WTC11 (cell line): ENCODE measurements around the gene CUL2. TPM values are rescaled to one million over a fixed set of nuclear protein-coding genes. Genes with fewer than 3 reads are reported as not detected.

Source experiments
- ATAC-seq: fragments of 200-7000 bp; cut with Tn5 transposase; 2 replicates; pipeline ENCODE4 v1.10.0; 2021; ENCODE audit warnings: mild to moderate bottlenecking, moderate library complexity
- CTCF ChIA-PET: fragments of 300-600 bp; sonication (Branson Sonifier 250); formaldehyde crosslinking; loops from one replicate; lab custom pipeline; 2021; ENCODE audit warnings: antibody characterized with exemption; lab: Charles Lee
- POLR2A ChIA-PET: fragments of 350-600 bp; sonication (Branson Sonifier 250); formaldehyde crosslinking; loops from one replicate; lab custom pipeline; 2021; ENCODE audit warnings: antibody characterized with exemption; lab: Charles Lee
- DNase-seq: peaks from one replicate; pipeline ENCODE4 v3.0.0; 2021; ENCODE audit warnings: low spot score
- H3K27ac Mint-ChIP-seq: 2 replicates; pipeline ENCODE4 v1.8.0; 2021; ENCODE audit warnings: mixed read lengths
- H3K27me3 Mint-ChIP-seq: 2 replicates; pipeline ENCODE4 v1.8.0; 2021; ENCODE audit warnings: low read depth, mild to moderate bottlenecking, moderate library complexity, mixed read lengths
- H3K36me3 Mint-ChIP-seq: 2 replicates; pipeline ENCODE4 v1.8.0; 2021; ENCODE audit warnings: mixed read lengths
- H3K4me1 Mint-ChIP-seq: 2 replicates; pipeline ENCODE4 v1.8.0; 2022; ENCODE audit warnings: mixed read lengths
- H3K4me3 Mint-ChIP-seq: 2 replicates; pipeline ENCODE4 v1.8.0; 2021; ENCODE audit warnings: mild to moderate bottlenecking, moderate library complexity, mixed read lengths
- H3K9me3 Mint-ChIP-seq: 2 replicates; pipeline ENCODE4 v1.8.0; 2021; ENCODE audit warnings: mixed read lengths
- ATF1 ChIP-seq: sonication (generic); formaldehyde crosslinking; IDR thresholded peaks from 2 replicates; pipeline ENCODE4 v1.8.1; 2023; ENCODE audit warnings: mild to moderate bottlenecking, moderate library complexity, missing genetic modification reagents
- CBFB ChIP-seq: sonication (generic); formaldehyde crosslinking; IDR thresholded peaks from 2 replicates; pipeline ENCODE4 v1.8.1; 2022; ENCODE audit warnings: mild to moderate bottlenecking, low read depth, missing genetic modification reagents
- EMX1 ChIP-seq: fragments of 250-450 bp; sonication (Bioruptor Pico); IDR thresholded peaks from 2 replicates; pipeline ENCODE4 v1.8.0; 2021; ENCODE audit warnings: mild to moderate bottlenecking
- GABPB1 ChIP-seq: sonication (generic); formaldehyde crosslinking; IDR thresholded peaks from 2 replicates; pipeline ENCODE4 v1.8.1; 2023; ENCODE audit warnings: mild to moderate bottlenecking, missing genetic modification reagents
- NFE2L1 ChIP-seq: sonication (generic); formaldehyde crosslinking; IDR thresholded peaks from 2 replicates; pipeline ENCODE4 v1.8.1; 2023; ENCODE audit warnings: missing genetic modification reagents
- PRRX2 ChIP-seq: fragments of 250-450 bp; sonication (Bioruptor Pico); IDR thresholded peaks from 2 replicates; pipeline ENCODE4 v1.8.0; 2021; ENCODE audit warnings: mild to moderate bottlenecking
- ZBTB21 ChIP-seq: sonication (generic); formaldehyde crosslinking; IDR thresholded peaks from 2 replicates; pipeline ENCODE4 v1.8.1; 2023; ENCODE audit warnings: mild to moderate bottlenecking, missing genetic modification reagents, borderline replicate concordance
- ZNF219 ChIP-seq: sonication (generic); formaldehyde crosslinking; IDR thresholded peaks from 2 replicates; pipeline ENCODE4 v1.8.0; 2023; ENCODE audit warnings: missing genetic modification reagents, mild to moderate bottlenecking, borderline replicate concordance
- total RNA-seq: library from RNA; stranded (reverse); gene quantifications from 3 replicates; pipeline ENCODE4 v1.2.3, GENCODE V29; 2021
- TF ChIP-seq, protein P1 (sequence below): sonication (generic); formaldehyde crosslinking; IDR thresholded peaks from 2 replicates; pipeline ENCODE4 v1.8.0; 2023; ENCODE audit warnings: missing genetic modification reagents
- TF ChIP-seq, protein P2 (sequence below): fragments of 250-450 bp; sonication (Bioruptor Pico); IDR thresholded peaks from 2 replicates; pipeline ENCODE4 v1.9.0; 2021; ENCODE audit warnings: mild to moderate bottlenecking, borderline replicate concordance
- TF ChIP-seq, protein P3 (sequence below): sonication (generic); formaldehyde crosslinking; IDR thresholded peaks from 2 replicates; pipeline ENCODE4 v1.8.0; 2022; ENCODE audit warnings: mild to moderate bottlenecking, missing genetic modification reagents
- TF ChIP-seq, protein P4 (sequence below): sonication (generic); formaldehyde crosslinking; IDR thresholded peaks from 2 replicates; pipeline ENCODE4 v1.8.1; 2022; ENCODE audit warnings: mild to moderate bottlenecking, moderate library complexity, missing genetic modification reagents
- TF ChIP-seq, protein P5 (sequence below): sonication (generic); formaldehyde crosslinking; IDR thresholded peaks from 2 replicates; pipeline ENCODE4 v1.8.0; 2022; ENCODE audit warnings: mild to moderate bottlenecking, missing genetic modification reagents
- TF ChIP-seq, protein P6 (sequence below): fragments of 250-450 bp; sonication (Bioruptor Pico); IDR thresholded peaks from 2 replicates; pipeline ENCODE4 v1.9.0; 2021; ENCODE audit warnings: mild to moderate bottlenecking
- TF ChIP-seq, protein P7 (sequence below): sonication (generic); formaldehyde crosslinking; IDR thresholded peaks from 2 replicates; pipeline ENCODE4 v1.8.1; 2022; ENCODE audit warnings: low read depth, mild to moderate bottlenecking, moderate library complexity, missing genetic modification reagents, borderline replicate concordance
- TF ChIP-seq, protein P8 (sequence below): sonication (generic); formaldehyde crosslinking; conservative IDR thresholded peaks from 2 replicates; pipeline ENCODE4 v1.8.1; 2023; ENCODE audit warnings: mild to moderate bottlenecking, low read depth, missing genetic modification reagents, moderate library complexity
- TF ChIP-seq, protein P9 (sequence below): sonication (generic); formaldehyde crosslinking; IDR thresholded peaks from 2 replicates; pipeline ENCODE4 v1.8.0; 2022; ENCODE audit warnings: missing genetic modification reagents

CUL2 gene
- total RNA-seq, 1 experiment from 2014 or later, result 38.3 TPM

DNA sequence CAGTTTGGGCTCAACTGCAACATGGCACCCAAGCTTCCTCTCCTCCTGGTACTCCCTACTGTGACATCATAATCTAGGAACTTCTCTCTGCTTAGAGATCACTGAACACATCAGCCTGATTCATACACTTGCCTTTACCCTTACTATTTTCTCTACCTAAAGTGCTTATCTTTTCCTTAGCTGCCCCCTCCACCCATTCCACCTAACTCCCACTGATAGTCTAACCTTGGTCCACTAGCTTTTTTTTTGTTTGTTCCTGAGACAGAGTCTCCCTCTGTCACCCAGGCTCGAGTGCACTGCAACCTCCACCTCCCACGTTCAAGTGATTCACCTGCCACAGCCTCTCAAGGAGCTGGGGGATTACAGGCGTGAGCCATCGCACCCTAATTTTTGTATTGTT lies 15.9 kb downstream of the CUL2 start:
- CTCF ChIA-PET, result no interaction called here
- H3K9me3 Mint-ChIP-seq, result no peaks in the 10 kb centered on the region
- H3K27ac Mint-ChIP-seq, result no peak overlapping the region
- H3K4me3 Mint-ChIP-seq, result no peak overlapping the region
- POLR2A ChIA-PET, result no interaction called here
- no peaks in the 10 kb centered on the region for H3K4me1 Mint-ChIP-seq
- no peaks in the 10 kb centered on the region for H3K27me3 Mint-ChIP-seq
- no peak for ATAC-seq
- TF ChIP-seq, protein P1, sequence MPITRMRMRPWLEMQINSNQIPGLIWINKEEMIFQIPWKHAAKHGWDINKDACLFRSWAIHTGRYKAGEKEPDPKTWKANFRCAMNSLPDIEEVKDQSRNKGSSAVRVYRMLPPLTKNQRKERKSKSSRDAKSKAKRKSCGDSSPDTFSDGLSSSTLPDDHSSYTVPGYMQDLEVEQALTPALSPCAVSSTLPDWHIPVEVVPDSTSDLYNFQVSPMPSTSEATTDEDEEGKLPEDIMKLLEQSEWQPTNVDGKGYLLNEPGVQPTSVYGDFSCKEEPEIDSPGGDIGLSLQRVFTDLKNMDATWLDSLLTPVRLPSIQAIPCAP (CRISPR knock-in tag), result no peak
- TF ChIP-seq PRRX2 (CRISPR knock-in tag), result no peak
- TF ChIP-seq ZNF219, result no peak
- TF ChIP-seq, protein P2, sequence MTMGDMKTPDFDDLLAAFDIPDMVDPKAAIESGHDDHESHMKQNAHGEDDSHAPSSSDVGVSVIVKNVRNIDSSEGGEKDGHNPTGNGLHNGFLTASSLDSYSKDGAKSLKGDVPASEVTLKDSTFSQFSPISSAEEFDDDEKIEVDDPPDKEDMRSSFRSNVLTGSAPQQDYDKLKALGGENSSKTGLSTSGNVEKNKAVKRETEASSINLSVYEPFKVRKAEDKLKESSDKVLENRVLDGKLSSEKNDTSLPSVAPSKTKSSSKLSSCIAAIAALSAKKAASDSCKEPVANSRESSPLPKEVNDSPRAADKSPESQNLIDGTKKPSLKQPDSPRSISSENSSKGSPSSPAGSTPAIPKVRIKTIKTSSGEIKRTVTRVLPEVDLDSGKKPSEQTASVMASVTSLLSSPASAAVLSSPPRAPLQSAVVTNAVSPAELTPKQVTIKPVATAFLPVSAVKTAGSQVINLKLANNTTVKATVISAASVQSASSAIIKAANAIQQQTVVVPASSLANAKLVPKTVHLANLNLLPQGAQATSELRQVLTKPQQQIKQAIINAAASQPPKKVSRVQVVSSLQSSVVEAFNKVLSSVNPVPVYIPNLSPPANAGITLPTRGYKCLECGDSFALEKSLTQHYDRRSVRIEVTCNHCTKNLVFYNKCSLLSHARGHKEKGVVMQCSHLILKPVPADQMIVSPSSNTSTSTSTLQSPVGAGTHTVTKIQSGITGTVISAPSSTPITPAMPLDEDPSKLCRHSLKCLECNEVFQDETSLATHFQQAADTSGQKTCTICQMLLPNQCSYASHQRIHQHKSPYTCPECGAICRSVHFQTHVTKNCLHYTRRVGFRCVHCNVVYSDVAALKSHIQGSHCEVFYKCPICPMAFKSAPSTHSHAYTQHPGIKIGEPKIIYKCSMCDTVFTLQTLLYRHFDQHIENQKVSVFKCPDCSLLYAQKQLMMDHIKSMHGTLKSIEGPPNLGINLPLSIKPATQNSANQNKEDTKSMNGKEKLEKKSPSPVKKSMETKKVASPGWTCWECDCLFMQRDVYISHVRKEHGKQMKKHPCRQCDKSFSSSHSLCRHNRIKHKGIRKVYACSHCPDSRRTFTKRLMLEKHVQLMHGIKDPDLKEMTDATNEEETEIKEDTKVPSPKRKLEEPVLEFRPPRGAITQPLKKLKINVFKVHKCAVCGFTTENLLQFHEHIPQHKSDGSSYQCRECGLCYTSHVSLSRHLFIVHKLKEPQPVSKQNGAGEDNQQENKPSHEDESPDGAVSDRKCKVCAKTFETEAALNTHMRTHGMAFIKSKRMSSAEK, result no peak
- no peak for TF ChIP-seq GABPB1 (CRISPR knock-in tag)
- H3K36me3 Mint-ChIP-seq, result peaks cover 4% of the 10 kb centered on the region; the same call in 1 of the 2 replicates
- DNase-seq, result no peak

DNA sequence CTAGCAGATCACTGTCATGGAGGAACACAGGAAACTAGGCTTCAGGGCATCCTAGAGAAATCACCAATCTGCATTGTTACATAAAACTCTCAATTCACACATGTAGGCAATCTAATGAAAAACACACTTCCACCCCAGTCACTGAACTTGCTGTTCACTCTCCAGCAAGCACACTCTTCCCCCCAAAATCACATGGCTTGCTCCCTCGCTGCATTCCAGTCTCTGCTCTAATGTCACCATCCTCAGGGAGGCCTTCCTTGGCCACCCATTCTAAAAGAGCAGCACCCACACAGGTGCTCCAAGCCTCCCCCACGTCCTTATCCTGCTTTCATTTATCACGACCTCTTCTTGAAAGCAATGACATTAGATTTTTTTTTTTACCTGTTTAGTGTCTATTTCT lies 19.6 kb downstream of the CUL2 start:
- Mint-ChIP-seq H3K27ac (no peak overlapping the region), H3K9me3 (no peaks in the 10 kb centered on the region), H3K4me3 (no peak overlapping the region), H3K36me3 (peaks cover 9% of the 10 kb centered on the region), H3K4me1 (no peaks in the 10 kb centered on the region), H3K27me3 (no peaks in the 10 kb centered on the region)
- ChIA-PET POLR2A (no interaction called here), CTCF (no interaction called here)
- DNase-seq (no peak), ATAC-seq (no peak)
- TF ChIP-seq EMX1, result no peak
- TF ChIP-seq, protein P3, sequence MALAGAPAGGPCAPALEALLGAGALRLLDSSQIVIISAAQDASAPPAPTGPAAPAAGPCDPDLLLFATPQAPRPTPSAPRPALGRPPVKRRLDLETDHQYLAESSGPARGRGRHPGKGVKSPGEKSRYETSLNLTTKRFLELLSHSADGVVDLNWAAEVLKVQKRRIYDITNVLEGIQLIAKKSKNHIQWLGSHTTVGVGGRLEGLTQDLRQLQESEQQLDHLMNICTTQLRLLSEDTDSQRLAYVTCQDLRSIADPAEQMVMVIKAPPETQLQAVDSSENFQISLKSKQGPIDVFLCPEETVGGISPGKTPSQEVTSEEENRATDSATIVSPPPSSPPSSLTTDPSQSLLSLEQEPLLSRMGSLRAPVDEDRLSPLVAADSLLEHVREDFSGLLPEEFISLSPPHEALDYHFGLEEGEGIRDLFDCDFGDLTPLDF (CRISPR knock-in tag), result no peak
- no peak for TF ChIP-seq ATF1 (CRISPR knock-in tag)
- TF ChIP-seq, protein P4, sequence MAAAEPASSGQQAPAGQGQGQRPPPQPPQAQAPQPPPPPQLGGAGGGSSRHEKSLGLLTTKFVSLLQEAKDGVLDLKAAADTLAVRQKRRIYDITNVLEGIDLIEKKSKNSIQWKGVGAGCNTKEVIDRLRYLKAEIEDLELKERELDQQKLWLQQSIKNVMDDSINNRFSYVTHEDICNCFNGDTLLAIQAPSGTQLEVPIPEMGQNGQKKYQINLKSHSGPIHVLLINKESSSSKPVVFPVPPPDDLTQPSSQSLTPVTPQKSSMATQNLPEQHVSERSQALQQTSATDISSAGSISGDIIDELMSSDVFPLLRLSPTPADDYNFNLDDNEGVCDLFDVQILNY (CRISPR knock-in tag), result no peak
- TF ChIP-seq, protein P5, sequence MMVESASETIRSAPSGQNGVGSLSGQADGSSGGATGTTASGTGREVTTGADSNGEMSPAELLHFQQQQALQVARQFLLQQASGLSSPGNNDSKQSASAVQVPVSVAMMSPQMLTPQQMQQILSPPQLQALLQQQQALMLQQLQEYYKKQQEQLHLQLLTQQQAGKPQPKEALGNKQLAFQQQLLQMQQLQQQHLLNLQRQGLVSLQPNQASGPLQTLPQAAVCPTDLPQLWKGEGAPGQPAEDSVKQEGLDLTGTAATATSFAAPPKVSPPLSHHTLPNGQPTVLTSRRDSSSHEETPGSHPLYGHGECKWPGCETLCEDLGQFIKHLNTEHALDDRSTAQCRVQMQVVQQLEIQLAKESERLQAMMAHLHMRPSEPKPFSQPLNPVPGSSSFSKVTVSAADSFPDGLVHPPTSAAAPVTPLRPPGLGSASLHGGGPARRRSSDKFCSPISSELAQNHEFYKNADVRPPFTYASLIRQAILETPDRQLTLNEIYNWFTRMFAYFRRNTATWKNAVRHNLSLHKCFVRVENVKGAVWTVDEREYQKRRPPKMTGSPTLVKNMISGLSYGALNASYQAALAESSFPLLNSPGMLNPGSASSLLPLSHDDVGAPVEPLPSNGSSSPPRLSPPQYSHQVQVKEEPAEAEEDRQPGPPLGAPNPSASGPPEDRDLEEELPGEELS (CRISPR knock-in tag), result no peak
- TF ChIP-seq, protein P6, sequence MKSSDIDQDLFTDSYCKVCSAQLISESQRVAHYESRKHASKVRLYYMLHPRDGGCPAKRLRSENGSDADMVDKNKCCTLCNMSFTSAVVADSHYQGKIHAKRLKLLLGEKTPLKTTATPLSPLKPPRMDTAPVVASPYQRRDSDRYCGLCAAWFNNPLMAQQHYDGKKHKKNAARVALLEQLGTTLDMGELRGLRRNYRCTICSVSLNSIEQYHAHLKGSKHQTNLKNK (CRISPR knock-in tag), result no peak
- TF ChIP-seq, protein P7, sequence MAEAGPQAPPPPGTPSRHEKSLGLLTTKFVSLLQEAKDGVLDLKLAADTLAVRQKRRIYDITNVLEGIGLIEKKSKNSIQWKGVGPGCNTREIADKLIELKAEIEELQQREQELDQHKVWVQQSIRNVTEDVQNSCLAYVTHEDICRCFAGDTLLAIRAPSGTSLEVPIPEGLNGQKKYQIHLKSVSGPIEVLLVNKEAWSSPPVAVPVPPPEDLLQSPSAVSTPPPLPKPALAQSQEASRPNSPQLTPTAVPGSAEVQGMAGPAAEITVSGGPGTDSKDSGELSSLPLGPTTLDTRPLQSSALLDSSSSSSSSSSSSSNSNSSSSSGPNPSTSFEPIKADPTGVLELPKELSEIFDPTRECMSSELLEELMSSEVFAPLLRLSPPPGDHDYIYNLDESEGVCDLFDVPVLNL (CRISPR knock-in tag), result no peak
- TF ChIP-seq, protein P8, sequence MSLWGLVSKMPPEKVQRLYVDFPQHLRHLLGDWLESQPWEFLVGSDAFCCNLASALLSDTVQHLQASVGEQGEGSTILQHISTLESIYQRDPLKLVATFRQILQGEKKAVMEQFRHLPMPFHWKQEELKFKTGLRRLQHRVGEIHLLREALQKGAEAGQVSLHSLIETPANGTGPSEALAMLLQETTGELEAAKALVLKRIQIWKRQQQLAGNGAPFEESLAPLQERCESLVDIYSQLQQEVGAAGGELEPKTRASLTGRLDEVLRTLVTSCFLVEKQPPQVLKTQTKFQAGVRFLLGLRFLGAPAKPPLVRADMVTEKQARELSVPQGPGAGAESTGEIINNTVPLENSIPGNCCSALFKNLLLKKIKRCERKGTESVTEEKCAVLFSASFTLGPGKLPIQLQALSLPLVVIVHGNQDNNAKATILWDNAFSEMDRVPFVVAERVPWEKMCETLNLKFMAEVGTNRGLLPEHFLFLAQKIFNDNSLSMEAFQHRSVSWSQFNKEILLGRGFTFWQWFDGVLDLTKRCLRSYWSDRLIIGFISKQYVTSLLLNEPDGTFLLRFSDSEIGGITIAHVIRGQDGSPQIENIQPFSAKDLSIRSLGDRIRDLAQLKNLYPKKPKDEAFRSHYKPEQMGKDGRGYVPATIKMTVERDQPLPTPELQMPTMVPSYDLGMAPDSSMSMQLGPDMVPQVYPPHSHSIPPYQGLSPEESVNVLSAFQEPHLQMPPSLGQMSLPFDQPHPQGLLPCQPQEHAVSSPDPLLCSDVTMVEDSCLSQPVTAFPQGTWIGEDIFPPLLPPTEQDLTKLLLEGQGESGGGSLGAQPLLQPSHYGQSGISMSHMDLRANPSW (CRISPR knock-in tag), result no peak
- TF ChIP-seq NFE2L1 (CRISPR knock-in tag), result no peak
- no peak for TF ChIP-seq ZBTB21
- TF ChIP-seq, protein P9, sequence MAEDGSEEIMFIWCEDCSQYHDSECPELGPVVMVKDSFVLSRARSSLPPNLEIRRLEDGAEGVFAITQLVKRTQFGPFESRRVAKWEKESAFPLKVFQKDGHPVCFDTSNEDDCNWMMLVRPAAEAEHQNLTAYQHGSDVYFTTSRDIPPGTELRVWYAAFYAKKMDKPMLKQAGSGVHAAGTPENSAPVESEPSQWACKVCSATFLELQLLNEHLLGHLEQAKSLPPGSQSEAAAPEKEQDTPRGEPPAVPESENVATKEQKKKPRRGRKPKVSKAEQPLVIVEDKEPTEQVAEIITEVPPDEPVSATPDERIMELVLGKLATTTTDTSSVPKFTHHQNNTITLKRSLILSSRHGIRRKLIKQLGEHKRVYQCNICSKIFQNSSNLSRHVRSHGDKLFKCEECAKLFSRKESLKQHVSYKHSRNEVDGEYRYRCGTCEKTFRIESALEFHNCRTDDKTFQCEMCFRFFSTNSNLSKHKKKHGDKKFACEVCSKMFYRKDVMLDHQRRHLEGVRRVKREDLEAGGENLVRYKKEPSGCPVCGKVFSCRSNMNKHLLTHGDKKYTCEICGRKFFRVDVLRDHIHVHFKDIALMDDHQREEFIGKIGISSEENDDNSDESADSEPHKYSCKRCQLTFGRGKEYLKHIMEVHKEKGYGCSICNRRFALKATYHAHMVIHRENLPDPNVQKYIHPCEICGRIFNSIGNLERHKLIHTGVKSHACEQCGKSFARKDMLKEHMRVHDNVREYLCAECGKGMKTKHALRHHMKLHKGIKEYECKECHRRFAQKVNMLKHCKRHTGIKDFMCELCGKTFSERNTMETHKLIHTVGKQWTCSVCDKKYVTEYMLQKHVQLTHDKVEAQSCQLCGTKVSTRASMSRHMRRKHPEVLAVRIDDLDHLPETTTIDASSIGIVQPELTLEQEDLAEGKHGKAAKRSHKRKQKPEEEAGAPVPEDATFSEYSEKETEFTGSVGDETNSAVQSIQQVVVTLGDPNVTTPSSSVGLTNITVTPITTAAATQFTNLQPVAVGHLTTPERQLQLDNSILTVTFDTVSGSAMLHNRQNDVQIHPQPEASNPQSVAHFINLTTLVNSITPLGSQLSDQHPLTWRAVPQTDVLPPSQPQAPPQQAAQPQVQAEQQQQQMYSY (CRISPR knock-in tag), result no peak
- no peak for TF ChIP-seq CBFB (CRISPR knock-in tag)
